GM12875 (cell line): Measurements from ENCODE around the gene HEATR9.

Source experiments
- H3K4me3 ChIP-seq: one replicate; pipeline ENCODE4 v1.5.1; 2011; ENCODE audit warnings: low read depth, low read length, control low read depth
- CTCF ChIP-seq: IDR thresholded peaks from 2 replicates; pipeline ENCODE4 v1.5.1; 2011; ENCODE audit warnings: low read depth, mild to moderate bottlenecking, control low read depth, inconsistent platforms, low read length, moderate library complexity, borderline replicate concordance; ENCODE audit not compliant: insufficient read depth

The HEATR9 gene

GRCh38 chr17:35878361-35878760 is 9.7 kb upstream of the HEATR9 start:
- no peak overlapping the region for H3K4me3 ChIP-seq
- TF ChIP-seq CTCF, result no peak

- no peak overlapping the region for H3K4me3 ChIP-seq
- no peak for TF ChIP-seq CTCF
These were observed 8.8 kb upstream of the HEATR9 start for GRCh38 chr17:35877345-35878029.

GRCh38 chr17:35876534-35876933 is 7.8 kb upstream of the HEATR9 start:
- no peak overlapping the region for H3K4me3 ChIP-seq
- no peak for TF ChIP-seq CTCF

- H3K4me3 ChIP-seq, result no peak overlapping the region
These were observed 7.1 kb upstream of the HEATR9 start for GRCh38 chr17:35875800-35876139.

GRCh38 chr17:35875072-35875799 is 6.5 kb upstream of the HEATR9 start:
- no peak for TF ChIP-seq CTCF
- no peak overlapping the region for H3K4me3 ChIP-seq

More at GRCh38 chr17:35875800-35876139, 7.1 kb upstream of the HEATR9 start:
- TF ChIP-seq CTCF, result no peak

- H3K4me3 ChIP-seq, result no peak overlapping the region
- TF ChIP-seq CTCF, result no peak
These were observed 3.7 kb upstream of the HEATR9 start for GRCh38 chr17:35872196-35872980.
